ENCODE results near the gene FBXL22.

The FBXL22 gene

DNA sequence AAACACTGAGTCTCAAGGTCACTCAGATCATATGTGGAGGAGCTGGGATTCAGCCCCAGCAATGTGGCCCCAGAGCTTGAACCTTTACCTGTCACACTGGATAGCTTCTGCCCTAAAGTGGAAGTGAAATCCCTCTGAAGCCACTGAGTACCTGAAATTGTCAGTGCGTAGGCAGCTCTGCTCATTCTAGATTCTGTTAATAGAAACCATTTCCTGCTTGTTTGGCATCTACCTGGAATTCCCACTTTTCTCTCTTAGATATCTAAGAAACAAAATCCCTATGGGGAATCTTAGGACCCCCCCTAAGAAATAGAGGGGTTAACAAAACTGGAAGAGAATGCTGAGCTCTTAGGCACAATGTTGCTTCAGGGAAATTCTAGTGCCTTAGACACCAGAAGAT lies 29.8 kb downstream of the FBXL22 start:
- H3K4me3 ChIP-seq (ENCODE audit: low read depth, low read length): no peak overlapping the region
- peaks cover 5 to 69% of the 10 kb centered on the region in 2 experiments; a peak in 2 of 3 replicates for H3K36me3 ChIP-seq (ENCODE audit: control insufficient read depth in 2 of 2, insufficient read depth in 1 of 2, low read length in 2 of 2)
- no peaks in the 10 kb centered on the region for H3K9me3 ChIP-seq (ENCODE audit: control insufficient read depth, insufficient read depth, low read depth, low read length)
- H3K27ac ChIP-seq (ENCODE audit: extremely low read depth, low read depth, low read length): no peak overlapping the region
- ChIA-PET POLR2A (no interaction called here), CTCF (interaction anchor here (1.1 kb wide), 1 partner anchor 17 kb away, joined by 4 read pairs; no protein-coding TSS in a partner anchor)
- TF ChIP-seq ZNF324 (tag by site-specific recombination; IDR thresholded peaks at IDR 0.05) (no peak), ZNF561 (tag by site-specific recombination; IDR thresholded peaks at IDR 0.05; ENCODE audit: borderline replicate concordance) (no peak), ZNF335 (tag by site-specific recombination; conservative IDR thresholded peaks at IDR 0.05) (no peak), ZNF549 (tag by site-specific recombination; IDR thresholded peaks at IDR 0.05) (no peak), ZNF776 (tag by site-specific recombination; IDR thresholded peaks at IDR 0.05; ENCODE audit: borderline replicate concordance) (no peak)
- TF ChIP-seq, protein P1, sequence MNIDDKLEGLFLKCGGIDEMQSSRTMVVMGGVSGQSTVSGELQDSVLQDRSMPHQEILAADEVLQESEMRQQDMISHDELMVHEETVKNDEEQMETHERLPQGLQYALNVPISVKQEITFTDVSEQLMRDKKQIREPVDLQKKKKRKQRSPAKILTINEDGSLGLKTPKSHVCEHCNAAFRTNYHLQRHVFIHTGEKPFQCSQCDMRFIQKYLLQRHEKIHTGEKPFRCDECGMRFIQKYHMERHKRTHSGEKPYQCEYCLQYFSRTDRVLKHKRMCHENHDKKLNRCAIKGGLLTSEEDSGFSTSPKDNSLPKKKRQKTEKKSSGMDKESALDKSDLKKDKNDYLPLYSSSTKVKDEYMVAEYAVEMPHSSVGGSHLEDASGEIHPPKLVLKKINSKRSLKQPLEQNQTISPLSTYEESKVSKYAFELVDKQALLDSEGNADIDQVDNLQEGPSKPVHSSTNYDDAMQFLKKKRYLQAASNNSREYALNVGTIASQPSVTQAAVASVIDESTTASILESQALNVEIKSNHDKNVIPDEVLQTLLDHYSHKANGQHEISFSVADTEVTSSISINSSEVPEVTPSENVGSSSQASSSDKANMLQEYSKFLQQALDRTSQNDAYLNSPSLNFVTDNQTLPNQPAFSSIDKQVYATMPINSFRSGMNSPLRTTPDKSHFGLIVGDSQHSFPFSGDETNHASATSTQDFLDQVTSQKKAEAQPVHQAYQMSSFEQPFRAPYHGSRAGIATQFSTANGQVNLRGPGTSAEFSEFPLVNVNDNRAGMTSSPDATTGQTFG (tag by site-specific recombination; IDR thresholded peaks at IDR 0.05; ENCODE audit: borderline replicate concordance): no peak
- H3K4me1 ChIP-seq (ENCODE audit: control insufficient read depth, insufficient read depth, low read length): no peaks in the 10 kb centered on the region

DNA sequence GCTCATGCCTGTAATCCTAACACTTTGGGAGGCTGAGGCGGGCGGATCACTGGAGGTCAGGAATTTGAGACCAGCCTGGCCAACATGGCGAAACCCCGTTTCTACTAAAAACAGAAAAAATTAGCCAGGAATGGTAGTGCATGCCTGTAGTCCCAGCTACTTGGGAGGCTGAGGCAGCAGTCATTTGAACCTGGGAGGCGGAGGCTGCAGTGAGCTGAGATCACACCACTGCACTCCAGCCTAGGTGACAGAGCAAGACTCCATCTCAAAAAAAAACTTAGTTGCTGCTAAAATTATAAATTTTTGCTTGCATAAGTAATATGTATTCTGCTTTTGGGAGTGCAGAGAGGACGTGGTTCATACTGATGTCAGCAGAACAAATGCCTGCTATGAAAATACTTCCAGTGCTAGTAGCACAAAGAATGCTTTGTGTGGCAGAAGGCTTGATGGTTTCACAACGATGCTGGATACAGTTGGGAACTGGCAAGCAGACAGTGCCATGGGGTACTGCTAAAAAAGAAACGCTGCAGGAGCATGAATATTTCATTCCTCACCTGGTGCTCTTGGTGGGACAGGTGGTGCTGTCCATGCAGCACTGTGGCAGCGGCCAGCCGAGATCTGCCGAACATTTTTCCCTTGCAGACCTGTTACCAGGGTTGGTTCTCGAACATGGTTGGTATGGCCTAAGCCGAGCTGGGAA lies 31.1 kb downstream of the FBXL22 start:
- no peak overlapping the region for H3K27ac ChIP-seq (ENCODE audit: extremely low read depth, low read depth, low read length)
- CTCF ChIA-PET: no interaction called here
- H3K36me3 ChIP-seq (ENCODE audit: control insufficient read depth in 2 of 2, insufficient read depth in 1 of 2, low read length in 2 of 2): peaks cover 0 to 69% of the 10 kb centered on the region in 2 experiments; a peak in 2 of 3 replicates
- POLR2A ChIA-PET: no interaction called here
- H3K4me1 ChIP-seq (ENCODE audit: control insufficient read depth, insufficient read depth, low read length): no peaks in the 10 kb centered on the region
- H3K9me3 ChIP-seq (ENCODE audit: control insufficient read depth, insufficient read depth, low read depth, low read length): no peaks in the 10 kb centered on the region
- TF ChIP-seq, protein P2, sequence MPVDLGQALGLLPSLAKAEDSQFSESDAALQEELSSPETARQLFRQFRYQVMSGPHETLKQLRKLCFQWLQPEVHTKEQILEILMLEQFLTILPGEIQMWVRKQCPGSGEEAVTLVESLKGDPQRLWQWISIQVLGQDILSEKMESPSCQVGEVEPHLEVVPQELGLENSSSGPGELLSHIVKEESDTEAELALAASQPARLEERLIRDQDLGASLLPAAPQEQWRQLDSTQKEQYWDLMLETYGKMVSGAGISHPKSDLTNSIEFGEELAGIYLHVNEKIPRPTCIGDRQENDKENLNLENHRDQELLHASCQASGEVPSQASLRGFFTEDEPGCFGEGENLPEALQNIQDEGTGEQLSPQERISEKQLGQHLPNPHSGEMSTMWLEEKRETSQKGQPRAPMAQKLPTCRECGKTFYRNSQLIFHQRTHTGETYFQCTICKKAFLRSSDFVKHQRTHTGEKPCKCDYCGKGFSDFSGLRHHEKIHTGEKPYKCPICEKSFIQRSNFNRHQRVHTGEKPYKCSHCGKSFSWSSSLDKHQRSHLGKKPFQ (tag by site-specific recombination; IDR thresholded peaks at IDR 0.05): no peak
- TF ChIP-seq ZNF366 (tag by site-specific recombination; conservative IDR thresholded peaks at IDR 0.05): no peak
- TF ChIP-seq HOXA7 (CRISPR knock-in tag; IDR thresholded peaks at IDR 0.05; ENCODE audit: borderline replicate concordance): no peak
- TF ChIP-seq ZNF202 (tag by site-specific recombination; IDR thresholded peaks at IDR 0.05; ENCODE audit: borderline replicate concordance): no peak
- TF ChIP-seq FEZF1 (tag by site-specific recombination; IDR thresholded peaks at IDR 0.05): no peak
- TF ChIP-seq ZNF37A (tag by site-specific recombination; IDR thresholded peaks at IDR 0.05): no peak
- no peak for TF ChIP-seq ZNF501 (tag by site-specific recombination; IDR thresholded peaks at IDR 0.05)
- TF ChIP-seq ZNF19 (tag by site-specific recombination; IDR thresholded peaks at IDR 0.05; ENCODE audit: low read depth): no peak
- TF ChIP-seq, protein P3, sequence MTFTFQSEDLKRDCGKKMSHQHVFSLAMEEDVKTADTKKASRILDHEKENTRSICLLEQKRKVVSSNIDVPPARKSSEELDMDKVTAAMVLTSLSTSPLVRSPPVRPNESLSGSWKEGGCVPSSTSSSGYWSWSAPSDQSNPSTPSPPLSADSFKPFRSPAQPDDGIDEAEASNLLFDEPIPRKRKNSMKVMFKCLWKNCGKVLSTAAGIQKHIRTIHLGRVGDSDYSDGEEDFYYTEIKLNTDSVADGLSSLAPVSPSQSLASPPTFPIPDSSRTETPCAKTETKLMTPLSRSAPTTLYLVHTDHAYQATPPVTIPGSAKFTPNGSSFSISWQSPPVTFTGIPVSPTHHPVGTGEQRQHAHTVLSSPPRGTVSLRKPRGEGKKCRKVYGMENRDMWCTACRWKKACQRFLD (tag by site-specific recombination; IDR thresholded peaks at IDR 0.05): no peak
- TF ChIP-seq, protein P4, sequence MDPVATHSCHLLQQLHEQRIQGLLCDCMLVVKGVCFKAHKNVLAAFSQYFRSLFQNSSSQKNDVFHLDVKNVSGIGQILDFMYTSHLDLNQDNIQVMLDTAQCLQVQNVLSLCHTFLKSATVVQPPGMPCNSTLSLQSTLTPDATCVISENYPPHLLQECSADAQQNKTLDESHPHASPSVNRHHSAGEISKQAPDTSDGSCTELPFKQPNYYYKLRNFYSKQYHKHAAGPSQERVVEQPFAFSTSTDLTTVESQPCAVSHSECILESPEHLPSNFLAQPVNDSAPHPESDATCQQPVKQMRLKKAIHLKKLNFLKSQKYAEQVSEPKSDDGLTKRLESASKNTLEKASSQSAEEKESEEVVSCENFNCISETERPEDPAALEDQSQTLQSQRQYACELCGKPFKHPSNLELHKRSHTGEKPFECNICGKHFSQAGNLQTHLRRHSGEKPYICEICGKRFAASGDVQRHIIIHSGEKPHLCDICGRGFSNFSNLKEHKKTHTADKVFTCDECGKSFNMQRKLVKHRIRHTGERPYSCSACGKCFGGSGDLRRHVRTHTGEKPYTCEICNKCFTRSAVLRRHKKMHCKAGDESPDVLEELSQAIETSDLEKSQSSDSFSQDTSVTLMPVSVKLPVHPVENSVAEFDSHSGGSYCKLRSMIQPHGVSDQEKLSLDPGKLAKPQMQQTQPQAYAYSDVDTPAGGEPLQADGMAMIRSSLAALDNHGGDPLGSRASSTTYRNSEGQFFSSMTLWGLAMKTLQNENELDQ (tag by site-specific recombination; IDR thresholded peaks at IDR 0.05; ENCODE audit: low read depth): no peak
- TF ChIP-seq KLF1 (tag by site-specific recombination; IDR thresholded peaks at IDR 0.05): no peak
- no peak for TF ChIP-seq ZNF133 (tag by site-specific recombination; IDR thresholded peaks at IDR 0.05)
- TF ChIP-seq, protein P5, sequence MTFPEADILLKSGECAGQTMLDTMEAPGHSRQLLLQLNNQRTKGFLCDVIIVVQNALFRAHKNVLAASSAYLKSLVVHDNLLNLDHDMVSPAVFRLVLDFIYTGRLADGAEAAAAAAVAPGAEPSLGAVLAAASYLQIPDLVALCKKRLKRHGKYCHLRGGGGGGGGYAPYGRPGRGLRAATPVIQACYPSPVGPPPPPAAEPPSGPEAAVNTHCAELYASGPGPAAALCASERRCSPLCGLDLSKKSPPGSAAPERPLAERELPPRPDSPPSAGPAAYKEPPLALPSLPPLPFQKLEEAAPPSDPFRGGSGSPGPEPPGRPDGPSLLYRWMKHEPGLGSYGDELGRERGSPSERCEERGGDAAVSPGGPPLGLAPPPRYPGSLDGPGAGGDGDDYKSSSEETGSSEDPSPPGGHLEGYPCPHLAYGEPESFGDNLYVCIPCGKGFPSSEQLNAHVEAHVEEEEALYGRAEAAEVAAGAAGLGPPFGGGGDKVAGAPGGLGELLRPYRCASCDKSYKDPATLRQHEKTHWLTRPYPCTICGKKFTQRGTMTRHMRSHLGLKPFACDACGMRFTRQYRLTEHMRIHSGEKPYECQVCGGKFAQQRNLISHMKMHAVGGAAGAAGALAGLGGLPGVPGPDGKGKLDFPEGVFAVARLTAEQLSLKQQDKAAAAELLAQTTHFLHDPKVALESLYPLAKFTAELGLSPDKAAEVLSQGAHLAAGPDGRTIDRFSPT (tag by site-specific recombination; IDR thresholded peaks at IDR 0.05): no peak
- TF ChIP-seq ZNF629 (tag by site-specific recombination; IDR thresholded peaks at IDR 0.05): no peak
- no peak for TF ChIP-seq ZBTB20 (tag by site-specific recombination; IDR thresholded peaks at IDR 0.05)
- no peak for TF ChIP-seq ZNF292 (tag by site-specific recombination; IDR thresholded peaks at IDR 0.05; ENCODE audit: borderline replicate concordance, low read depth)
- H3K4me3 ChIP-seq (ENCODE audit: low read depth, low read length): no peak overlapping the region
